Right ventricle myocardium inferior (tissue), 1 donor: ENCODE results near the gene OCA2. TPM values are rescaled to one million over a fixed set of nuclear protein-coding genes. Genes with fewer than 3 reads are reported as not detected.
"Not testable (repeated sequence)": the region's sequence is repeated elsewhere in the genome, so short reads cannot be mapped to it uniquely, and the experiment has no call there.

ENCODE experiments used
- ATAC-seq: fragments of 200-7000 bp; cut with Tn5 transposase; one replicate; pipeline ENCODE4 v1.9.1; 2020; ENCODE audit warnings: mild to moderate bottlenecking, moderate library complexity
- DNase-seq: peaks from one replicate; pipeline ENCODE4 v3.0.0; 2021; ENCODE audit errors: missing footprints
- intact Hi-C: fragments of 100-400 bp; cut with DNase I; formaldehyde crosslinking; loops from one replicate; pipeline ENCODE4 v1.11.0; 2022
- total RNA-seq: library from RNA; stranded (reverse); fragmentation: NEBNext Ultra II Directional; extraction: Animal tissue kit (Norgen Biotek cat#: 25700); gene quantifications from one replicate; pipeline ENCODE4 v1.2.1, GENCODE V29; 2021
- donor health status: DM: no; HTN: yes; CAD: no; lungs with severe emphysema.

Gene OCA2
- total RNA-seq, 1 donor from 2014 or later, result not detected

- intact Hi-C loops, result loop anchor here (5.0 kb wide), 1 partner anchor 35 kb away; no protein-coding TSS in a partner anchor
- ATAC-seq, result no peak
- no peak for DNase-seq
These were observed 23.2 kb upstream of the OCA2 start for GRCh38 chr15:28122038-28122949.

GRCh38 chr15:28121577-28121976 lies 22.5 kb upstream of the OCA2 start:
- ATAC-seq, DNase-seq: not testable (repeated sequence)
- intact Hi-C loops, result loop anchor here (5.0 kb wide), 1 partner anchor 34 kb away; no protein-coding TSS in a partner anchor

GRCh38 chr15:28120359-28120640 lies 21.2 kb upstream of the OCA2 start:
- intact Hi-C loops, result loop anchor here (5.0 kb wide), 1 partner anchor 33 kb away; no protein-coding TSS in a partner anchor
- DNase-seq (no peak), ATAC-seq (no peak)

- DNase-seq, result no peak
- intact Hi-C loops, result no loop called here
- ATAC-seq, result no peak
These were observed 19.4 kb upstream of the OCA2 start for GRCh38 chr15:28118531-28118930.

GRCh38 chr15:28118083-28118482 lies 19.0 kb upstream of the OCA2 start:
- intact Hi-C loops, result no loop called here
- DNase-seq, result no peak
- ATAC-seq, result no peak

- ATAC-seq (no peak), DNase-seq (no peak)
- intact Hi-C loops, result no loop called here
These were observed 18.4 kb upstream of the OCA2 start for GRCh38 chr15:28117432-28117990.

GRCh38 chr15:28116521-28117431 lies 17.7 kb upstream of the OCA2 start:
- ATAC-seq (no peak), DNase-seq (no peak)
- intact Hi-C loops, result no loop called here

GRCh38 chr15:28115871-28116270 lies 16.8 kb upstream of the OCA2 start:
- ATAC-seq, result no peak
- no peak for DNase-seq
- intact Hi-C loops, result no loop called here

GRCh38 chr15:28114721-28115622 lies 15.9 kb upstream of the OCA2 start:
- ATAC-seq (no peak), DNase-seq (no peak)
- intact Hi-C loops, result no loop called here

- ATAC-seq (no peak), DNase-seq (no peak)
- intact Hi-C loops, result no loop called here
These were observed 15.0 kb upstream of the OCA2 start for GRCh38 chr15:28114114-28114455.

- intact Hi-C loops, result no loop called here
- DNase-seq, result no peak
- no peak for ATAC-seq
These were observed 14.4 kb upstream of the OCA2 start for GRCh38 chr15:28113394-28114113.

- ATAC-seq, result no peak
- intact Hi-C loops, result no loop called here
- DNase-seq, result no peak
These were observed 13.8 kb upstream of the OCA2 start for GRCh38 chr15:28112962-28113361.

- DNase-seq (no peak), ATAC-seq (no peak)
- intact Hi-C loops, result no loop called here
These were observed 13.1 kb upstream of the OCA2 start for GRCh38 chr15:28112101-28112760.

GRCh38 chr15:28111543-28111942 lies 12.4 kb upstream of the OCA2 start:
- DNase-seq, result no peak
- ATAC-seq, result no peak
- intact Hi-C loops, result no loop called here

- DNase-seq, result no peak
- intact Hi-C loops, result no loop called here
- no peak for ATAC-seq
These were observed 11.4 kb upstream of the OCA2 start for GRCh38 chr15:28110481-28110881.

- ATAC-seq (no peak), DNase-seq (no peak)
- intact Hi-C loops, result no loop called here
These were observed 10.7 kb upstream of the OCA2 start for GRCh38 chr15:28109626-28110455.

GRCh38 chr15:28107904-28108275 lies 8.8 kb upstream of the OCA2 start:
- intact Hi-C loops, result no loop called here
- ATAC-seq (no peak), DNase-seq (no peak)
